Epithelial cell of proximal tubule (primary cell): ENCODE data around the gene MYO10. TPM values are rescaled to one million over a fixed set of nuclear protein-coding genes. Genes with fewer than 3 reads are reported as not detected.

Experiments
- DNase-seq: peaks from one replicate; pipeline ENCODE4 v3.0.0-alpha.2; 2011; ENCODE audit warnings: low read depth
- H3K4me3 ChIP-seq: 2 replicates; pipeline ENCODE4 v1.5.1; 2011; ENCODE audit warnings: low read depth, mild to moderate bottlenecking, low read length
- total RNA-seq: library from RNA; depleted of rRNA; stranded (reverse); fragments of >200 nt; gene quantifications from 2 replicates; pipeline ENCODE4 v1.2.3, GENCODE V29; 2015
- TF ChIP-seq, protein P1 (sequence below): conservative IDR thresholded peaks from 2 replicates; pipeline ENCODE4 v1.5.1; 2012; ENCODE audit warnings: low read depth, mild to moderate bottlenecking, low read length

The MYO10 gene
- total RNA-seq, 1 donor from 2014 or later = 31.5 TPM

DNA sequence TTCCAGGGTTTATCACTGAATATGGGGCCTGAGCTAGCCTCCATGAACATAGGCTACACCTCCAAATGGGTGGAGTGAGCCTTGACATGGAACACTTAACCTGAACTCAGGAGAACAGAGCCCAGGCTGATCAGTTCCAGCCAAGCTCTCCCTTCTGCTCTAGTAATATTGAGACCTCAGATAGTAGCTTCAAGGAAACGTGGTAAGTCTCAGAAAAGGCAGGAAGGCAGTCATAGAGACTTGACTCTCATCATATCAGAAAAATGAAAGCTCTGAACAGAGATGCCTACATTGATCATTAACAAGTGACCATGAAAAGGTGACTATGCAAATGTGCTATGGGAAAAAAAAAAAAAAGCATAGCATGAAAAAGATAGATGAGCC, 40.5 kb upstream of the MYO10 start:
- DNase-seq = no peak
- TF ChIP-seq, protein P1, sequence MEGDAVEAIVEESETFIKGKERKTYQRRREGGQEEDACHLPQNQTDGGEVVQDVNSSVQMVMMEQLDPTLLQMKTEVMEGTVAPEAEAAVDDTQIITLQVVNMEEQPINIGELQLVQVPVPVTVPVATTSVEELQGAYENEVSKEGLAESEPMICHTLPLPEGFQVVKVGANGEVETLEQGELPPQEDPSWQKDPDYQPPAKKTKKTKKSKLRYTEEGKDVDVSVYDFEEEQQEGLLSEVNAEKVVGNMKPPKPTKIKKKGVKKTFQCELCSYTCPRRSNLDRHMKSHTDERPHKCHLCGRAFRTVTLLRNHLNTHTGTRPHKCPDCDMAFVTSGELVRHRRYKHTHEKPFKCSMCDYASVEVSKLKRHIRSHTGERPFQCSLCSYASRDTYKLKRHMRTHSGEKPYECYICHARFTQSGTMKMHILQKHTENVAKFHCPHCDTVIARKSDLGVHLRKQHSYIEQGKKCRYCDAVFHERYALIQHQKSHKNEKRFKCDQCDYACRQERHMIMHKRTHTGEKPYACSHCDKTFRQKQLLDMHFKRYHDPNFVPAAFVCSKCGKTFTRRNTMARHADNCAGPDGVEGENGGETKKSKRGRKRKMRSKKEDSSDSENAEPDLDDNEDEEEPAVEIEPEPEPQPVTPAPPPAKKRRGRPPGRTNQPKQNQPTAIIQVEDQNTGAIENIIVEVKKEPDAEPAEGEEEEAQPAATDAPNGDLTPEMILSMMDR = no peak
- H3K4me3 ChIP-seq = no peak overlapping the region

DNA sequence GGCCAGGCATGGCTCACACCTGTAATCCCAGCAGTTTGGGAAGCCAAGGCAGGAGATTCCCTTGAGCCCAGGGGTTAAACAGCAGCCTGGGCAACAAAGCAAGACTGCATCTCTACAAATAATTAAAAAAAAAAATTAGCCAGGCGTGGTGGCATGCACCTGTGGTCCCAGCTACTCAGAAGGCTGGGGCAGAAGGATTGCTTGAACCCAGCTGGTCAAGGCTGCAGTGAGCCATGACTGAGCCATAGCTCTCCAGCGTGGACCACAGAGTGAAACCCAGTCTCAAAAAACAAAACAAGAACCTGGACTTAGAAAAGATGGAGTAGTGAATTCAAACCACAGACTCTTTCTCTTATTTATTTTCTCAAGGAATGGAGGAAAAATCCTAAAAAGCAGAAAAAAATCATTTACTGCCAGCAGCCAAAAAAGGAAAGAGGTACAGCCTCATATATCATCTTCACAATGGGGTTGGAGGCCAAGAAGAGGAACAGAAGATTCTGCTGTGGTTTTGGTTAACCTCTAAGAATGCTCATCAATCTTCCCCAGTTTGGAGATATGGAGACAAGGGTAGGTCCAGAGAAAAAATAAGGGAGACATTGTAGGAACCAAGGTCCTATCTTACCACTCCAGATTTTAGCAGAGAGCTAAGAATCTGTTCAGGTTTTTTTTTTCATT, 40.0 kb upstream of the MYO10 start:
- no peak for DNase-seq
- no peak overlapping the region for H3K4me3 ChIP-seq
- TF ChIP-seq, protein P1 = no peak

DNA sequence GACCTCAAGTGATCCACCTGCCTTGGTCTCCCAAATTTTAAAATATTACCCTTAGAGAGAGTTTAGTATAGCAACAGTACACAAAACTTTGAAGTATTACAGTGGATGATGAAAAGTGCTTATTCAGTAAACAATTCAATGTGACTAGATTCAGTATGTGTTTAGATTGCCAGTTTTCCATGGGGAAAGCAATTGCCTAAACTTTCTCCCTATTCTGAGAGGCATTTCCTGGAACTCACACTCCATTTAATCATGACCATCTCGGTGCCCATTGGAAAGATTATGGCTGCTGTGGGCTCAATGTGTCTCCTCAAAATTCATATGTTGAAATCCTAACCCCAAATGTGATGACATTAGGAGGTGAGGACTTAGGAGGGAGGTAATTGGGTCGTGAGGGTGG, 38.9 kb upstream of the MYO10 start:
- H3K4me3 ChIP-seq = no peak overlapping the region
- DNase-seq = no peak
- TF ChIP-seq, protein P1 = no peak

DNA sequence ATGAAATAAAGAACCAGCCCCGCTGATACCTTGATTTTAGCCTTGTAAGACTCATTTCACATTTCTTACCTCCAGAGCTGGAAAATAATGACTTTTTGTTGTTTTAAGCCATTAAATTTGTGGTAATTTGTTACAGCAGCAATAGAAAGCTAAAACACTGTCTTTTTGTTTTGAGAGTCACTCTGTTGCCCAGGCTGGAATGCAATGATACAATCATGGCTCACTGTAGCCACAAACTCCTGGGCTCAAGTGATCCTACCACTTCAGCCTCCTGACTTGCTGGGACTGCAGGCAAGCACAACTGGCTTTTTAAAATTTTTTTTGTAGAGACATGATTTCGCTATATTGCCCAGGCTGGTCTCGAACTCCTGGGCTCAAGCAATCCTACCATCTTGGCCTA, 34.7 kb upstream of the MYO10 start:
- no peak overlapping the region for H3K4me3 ChIP-seq
- no peak for DNase-seq
- TF ChIP-seq, protein P1 = no peak

DNA sequence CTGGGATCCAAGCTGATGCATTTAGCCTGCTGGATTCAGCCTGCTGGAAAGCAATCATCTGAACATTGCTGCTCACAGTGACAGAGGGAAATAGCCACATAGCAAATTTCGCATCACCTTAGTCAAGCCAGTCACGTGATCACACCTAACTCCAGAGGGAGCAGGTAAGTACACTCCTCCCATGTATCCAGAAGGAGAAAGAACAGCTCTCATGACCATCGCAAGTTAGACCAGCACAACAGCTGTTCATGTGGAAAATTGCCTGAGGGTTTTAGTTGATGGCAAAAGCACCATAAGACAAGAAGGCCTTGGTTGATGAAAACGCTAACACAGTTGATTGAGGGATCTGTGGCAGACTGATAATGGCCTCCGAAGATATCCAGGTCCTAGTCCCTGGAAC, 34.2 kb upstream of the MYO10 start:
- TF ChIP-seq, protein P1 = no peak
- no peak overlapping the region for H3K4me3 ChIP-seq
- DNase-seq = no peak

DNA sequence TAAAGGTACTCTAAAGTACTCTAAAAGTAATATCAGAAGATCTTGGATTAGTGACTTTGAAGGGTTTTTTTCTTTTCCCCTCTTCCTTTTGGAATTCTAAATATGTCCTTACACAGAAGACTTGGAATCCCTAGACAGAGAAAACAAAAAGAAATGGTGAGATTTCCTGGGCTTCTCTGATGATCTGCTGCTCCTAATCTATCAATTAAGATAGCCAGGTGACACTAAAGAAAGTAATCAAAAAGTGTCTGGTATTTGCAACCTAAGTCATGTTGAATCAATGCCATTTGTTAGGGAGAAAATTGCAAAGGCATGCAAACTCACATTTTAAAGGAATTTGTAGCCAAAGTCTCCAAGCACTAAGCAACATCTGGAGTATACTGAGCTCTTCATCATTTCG, 29.5 kb upstream of the MYO10 start:
- H3K4me3 ChIP-seq = no peak overlapping the region
- DNase-seq = no peak
- TF ChIP-seq, protein P1 = no peak

DNA sequence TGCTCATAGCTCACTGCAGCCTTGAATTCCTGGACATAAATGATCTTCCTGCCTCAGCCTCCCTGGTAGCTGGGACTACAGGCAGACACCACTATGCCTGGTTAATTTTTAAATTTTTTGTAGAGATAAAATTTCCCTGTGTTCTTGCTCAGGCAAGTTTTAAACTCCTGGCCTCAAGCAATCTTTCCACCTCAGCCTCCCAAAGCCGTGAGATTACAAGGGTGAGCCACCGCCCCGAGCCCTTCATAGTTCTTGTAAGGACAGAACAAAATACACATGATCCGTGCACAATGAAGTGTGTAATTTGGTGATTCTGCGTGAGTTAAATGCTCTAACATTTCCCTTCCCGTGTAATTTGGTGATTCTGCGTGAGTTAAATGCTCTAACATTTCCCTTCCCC, 27.7 kb upstream of the MYO10 start:
- no peak for DNase-seq
- TF ChIP-seq, protein P1 = no peak
- H3K4me3 ChIP-seq = no peak overlapping the region
